Keratinocyte (primary cell): ENCODE results near the gene DBP. TPM values are rescaled to one million over a fixed set of nuclear protein-coding genes. Genes with fewer than 3 reads are reported as not detected.

ENCODE experiments used
- DNase-seq: peaks from one replicate; pipeline ENCODE4 v3.0.0-alpha.2; 2011; ENCODE audit warnings: low read depth, missing footprints, low spot score
- FAIRE-seq: peaks from 2 replicates; lab custom pipeline; 2011; peaks lifted over from hg19 to GRCh38; lab: Jason Lieb, UNC
- H2AFZ ChIP-seq: 2 replicates; pipeline ENCODE4 v1.6.0; 2012; ENCODE audit warnings: low read length, control low read depth, inconsistent platforms; ENCODE audit not compliant: control insufficient read depth
- H3K27ac ChIP-seq: 2 replicates; pipeline ENCODE4 v1.5.1; 2011; ENCODE audit warnings: low read length; ENCODE audit not compliant: control insufficient read depth, insufficient read depth
- H3K27me3 ChIP-seq: 3 replicates; pipeline ENCODE4 v1.6.0; 2011; ENCODE audit warnings: low read length; ENCODE audit not compliant: control insufficient read depth, insufficient read depth; ENCODE audit errors: extremely low read depth
- H3K36me3 ChIP-seq, 2 experiments: 2 replicates in 1 of 2; 3 replicates in 1 of 2; pipeline ENCODE4 v1.5.1; 2011; ENCODE audit warnings: low read length in 2 of 2, mild to moderate bottlenecking in 1 of 2; ENCODE audit not compliant: control insufficient read depth in 2 of 2, insufficient read depth in 2 of 2; ENCODE audit errors: extremely low read depth in 1 of 2
- H3K4me1 ChIP-seq: 3 replicates; pipeline ENCODE4 v1.5.1; 2011; ENCODE audit warnings: low read length; ENCODE audit not compliant: control insufficient read depth, insufficient read depth; ENCODE audit errors: extremely low read depth
- H3K4me2 ChIP-seq: 3 replicates; pipeline ENCODE4 v1.6.0; 2011; ENCODE audit warnings: low read depth, low read length; ENCODE audit not compliant: control insufficient read depth, insufficient read depth; ENCODE audit errors: extremely low read depth
- H3K4me3 ChIP-seq, 3 experiments: fragments of 200-600 bp in 1 of 3; sonication (generic) in 1 of 3; 2 replicates in 2 of 3; 3 replicates in 1 of 3; pipeline ENCODE4 v1.5.1; 2011 to 2016; ENCODE audit warnings: low read length in 3 of 3, mild to moderate bottlenecking in 3 of 3, control low read depth in 2 of 3, inconsistent platforms in 1 of 3, low read depth in 1 of 3, mixed read lengths in 1 of 3, mixed run types in 1 of 3, moderate library complexity in 1 of 3; ENCODE audit not compliant: control insufficient read depth in 2 of 3, insufficient read depth in 2 of 3; ENCODE audit errors: extremely low read depth in 1 of 3
- H3K79me2 ChIP-seq: 2 replicates; pipeline ENCODE4 v1.6.0; 2012; ENCODE audit warnings: low read length; ENCODE audit not compliant: control insufficient read depth, insufficient read depth
- H3K9ac ChIP-seq: 3 replicates; pipeline ENCODE4 v1.6.0; 2011; ENCODE audit warnings: low read length; ENCODE audit not compliant: control insufficient read depth, insufficient read depth; ENCODE audit errors: extremely low read depth
- H3K9me1 ChIP-seq: 3 replicates; pipeline ENCODE4 v1.6.0; 2011; ENCODE audit warnings: low read length; ENCODE audit not compliant: control insufficient read depth, insufficient read depth; ENCODE audit errors: extremely low read depth
- H3K9me3 ChIP-seq: 2 replicates; pipeline ENCODE4 v1.5.1; 2012; ENCODE audit warnings: low read depth, low read length; ENCODE audit not compliant: control insufficient read depth
- H4K20me1 ChIP-seq: 3 replicates; pipeline ENCODE4 v1.6.0; 2011; ENCODE audit warnings: low read length; ENCODE audit not compliant: control insufficient read depth, insufficient read depth; ENCODE audit errors: extremely low read depth
- EZH2 ChIP-seq: IDR thresholded peaks from one replicate; pipeline ENCODE4 v1.6.1; 2012; ENCODE audit warnings: inconsistent platforms, mild to moderate bottlenecking, low read length, moderate library complexity
- dilution Hi-C: fragments of 300-500 bp; cut with MboI; formaldehyde crosslinking; loops from one replicate; pipeline ENCODE4 v1.7.0; 2020; ENCODE audit warnings: low sequenced_read_pairs; ENCODE audit not compliant: extremely low pct_ligation_motif_present
- polyA plus RNA-seq, 5 experiments: library from polyadenylated mRNA; depleted of rRNA in 3 of 5; stranded (reverse) in 3 of 5; stranded (forward) in 1 of 5; unstranded in 1 of 5; fragments of >200 nt; gene quantifications; 1 replicate in 1 of 5; 2 replicates in 3 of 5; 3 replicates in 1 of 5; pipeline versions ENCODE4 v1.2.1 to v1.2.3, GENCODE V29; 2011 to 2012; ENCODE audit warnings: missing spikeins in 2 of 5, low read depth in 1 of 5, low replicate concordance in 1 of 5
- TF ChIP-seq, protein P1 (sequence below), 3 experiments: IDR thresholded peaks in 1 of 3; conservative IDR thresholded peaks in 1 of 3; optimal IDR thresholded peaks in 1 of 3; 2 replicates in 2 of 3; 3 replicates in 1 of 3; pipeline versions ENCODE3 to v1.5.1; 2011; ENCODE audit warnings: low read length in 3 of 3, mild to moderate bottlenecking in 3 of 3, moderate library complexity in 2 of 3, control low read depth in 1 of 3, inconsistent platforms in 1 of 3; ENCODE audit not compliant: insufficient read depth in 2 of 3; ENCODE audit errors: extremely low read depth in 1 of 3

Gene DBP
- polyA plus RNA-seq, 1 donor (not counting 4 experiments of a cell fraction or from before 2014, with no cell fraction given) = 1.0 TPM

DNA sequence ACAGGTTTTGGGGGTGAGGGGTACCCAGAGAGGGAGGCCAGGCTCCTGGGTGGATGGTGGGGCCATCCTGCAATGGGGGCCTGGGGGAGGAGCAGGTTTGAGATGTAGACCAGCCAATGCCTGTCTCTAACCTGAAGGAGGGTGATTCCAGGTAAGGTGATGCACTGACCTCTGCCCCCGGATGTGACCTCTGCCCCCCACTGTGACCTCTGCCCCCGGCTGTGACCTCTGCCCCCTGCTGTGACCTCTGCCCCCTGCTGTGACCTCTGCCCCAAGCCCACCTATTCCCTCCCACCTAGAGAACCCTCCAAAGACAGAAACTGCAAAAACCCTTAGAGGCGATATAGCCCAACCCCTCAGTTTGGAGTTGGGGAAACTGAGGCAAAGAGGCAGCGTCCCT, 40.9 kb downstream of the DBP start:
- Histone ChIP-seq H3K9me1 (no peaks in the 10 kb centered on the region), H3K4me1 (no peaks in the 10 kb centered on the region), H3K36me3 (no peaks in the 10 kb centered on the region), H3K4me2 (no peak overlapping the region), H3K9me3 (no peaks in the 10 kb centered on the region), H3K9ac (no peak overlapping the region), H3K27ac (no peak overlapping the region), H4K20me1 (no peaks in the 10 kb centered on the region), H3K79me2 (no peaks in the 10 kb centered on the region), H3K4me3 (no peak overlapping the region), H2AFZ (no peak overlapping the region), H3K27me3 (no peaks in the 10 kb centered on the region)
- dilution Hi-C loops = no loop called here
- TF ChIP-seq, protein P1, sequence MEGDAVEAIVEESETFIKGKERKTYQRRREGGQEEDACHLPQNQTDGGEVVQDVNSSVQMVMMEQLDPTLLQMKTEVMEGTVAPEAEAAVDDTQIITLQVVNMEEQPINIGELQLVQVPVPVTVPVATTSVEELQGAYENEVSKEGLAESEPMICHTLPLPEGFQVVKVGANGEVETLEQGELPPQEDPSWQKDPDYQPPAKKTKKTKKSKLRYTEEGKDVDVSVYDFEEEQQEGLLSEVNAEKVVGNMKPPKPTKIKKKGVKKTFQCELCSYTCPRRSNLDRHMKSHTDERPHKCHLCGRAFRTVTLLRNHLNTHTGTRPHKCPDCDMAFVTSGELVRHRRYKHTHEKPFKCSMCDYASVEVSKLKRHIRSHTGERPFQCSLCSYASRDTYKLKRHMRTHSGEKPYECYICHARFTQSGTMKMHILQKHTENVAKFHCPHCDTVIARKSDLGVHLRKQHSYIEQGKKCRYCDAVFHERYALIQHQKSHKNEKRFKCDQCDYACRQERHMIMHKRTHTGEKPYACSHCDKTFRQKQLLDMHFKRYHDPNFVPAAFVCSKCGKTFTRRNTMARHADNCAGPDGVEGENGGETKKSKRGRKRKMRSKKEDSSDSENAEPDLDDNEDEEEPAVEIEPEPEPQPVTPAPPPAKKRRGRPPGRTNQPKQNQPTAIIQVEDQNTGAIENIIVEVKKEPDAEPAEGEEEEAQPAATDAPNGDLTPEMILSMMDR (optimal IDR thresholded peaks at IDR 0.05 in 1 of 3, IDR thresholded peaks at IDR 0.05 in 1 of 3, conservative IDR thresholded peaks at IDR 0.05 in 1 of 3; ENCODE audit: extremely low read depth in 1 of 3, insufficient read depth in 2 of 3, low read length in 3 of 3) = no peak
- TF ChIP-seq EZH2 = no peak
- no peak for FAIRE-seq
- DNase-seq = no peak

DNA sequence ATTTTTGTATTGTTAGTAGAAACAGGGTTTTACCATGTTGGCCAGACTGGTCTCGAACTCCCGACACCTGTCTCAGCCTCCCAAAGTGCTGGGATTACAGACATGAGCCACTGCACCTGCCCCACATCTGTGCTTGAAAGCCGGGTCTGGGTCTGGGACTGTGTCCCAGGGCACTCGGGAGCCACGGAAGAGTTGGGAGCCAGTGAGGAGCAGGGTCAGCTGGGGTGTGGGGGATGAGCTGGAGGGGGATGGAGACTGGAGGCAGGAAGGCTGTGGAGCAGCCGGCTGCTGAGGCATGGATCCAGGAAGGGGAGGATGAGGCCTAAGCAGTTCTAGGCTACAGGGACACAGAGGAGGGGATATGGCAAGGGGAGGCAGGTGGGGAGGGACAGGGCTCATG, 41.3 kb downstream of the DBP start:
- dilution Hi-C loops = no loop called here

More for the DNA sequence above, 41.3 kb downstream of the DBP start:
- Histone ChIP-seq H3K79me2 (no peaks in the 10 kb centered on the region), H3K4me3 (no peak overlapping the region), H3K4me2 (no peak overlapping the region), H4K20me1 (no peaks in the 10 kb centered on the region), H3K9me3 (no peaks in the 10 kb centered on the region), H2AFZ (no peak overlapping the region), H3K36me3 (no peaks in the 10 kb centered on the region), H3K9me1 (no peaks in the 10 kb centered on the region), H3K4me1 (no peaks in the 10 kb centered on the region), H3K27ac (no peak overlapping the region), H3K9ac (no peak overlapping the region), H3K27me3 (no peaks in the 10 kb centered on the region)
- FAIRE-seq = no peak
- TF ChIP-seq EZH2 = no peak
- TF ChIP-seq, protein P1 (optimal IDR thresholded peaks at IDR 0.05 in 1 of 3, IDR thresholded peaks at IDR 0.05 in 1 of 3, conservative IDR thresholded peaks at IDR 0.05 in 1 of 3; ENCODE audit: extremely low read depth in 1 of 3, insufficient read depth in 2 of 3, low read length in 3 of 3) = no peak
- no peak for DNase-seq
